HG02852 (cell line): Measurements from ENCODE around the gene CNNM3.
A peak's percentile ranks its signal among the peaks of the same experiment; 100 is the strongest.

Source experiments
- ATAC-seq: cut with Tn5 transposase; IDR thresholded peaks from one replicate; pipeline ENCODE4 v1.9.1; 2021; ENCODE audit warnings: mild to moderate bottlenecking, moderate library complexity; ENCODE audit not compliant: unreplicated experiment

CNNM3 gene

DNA sequence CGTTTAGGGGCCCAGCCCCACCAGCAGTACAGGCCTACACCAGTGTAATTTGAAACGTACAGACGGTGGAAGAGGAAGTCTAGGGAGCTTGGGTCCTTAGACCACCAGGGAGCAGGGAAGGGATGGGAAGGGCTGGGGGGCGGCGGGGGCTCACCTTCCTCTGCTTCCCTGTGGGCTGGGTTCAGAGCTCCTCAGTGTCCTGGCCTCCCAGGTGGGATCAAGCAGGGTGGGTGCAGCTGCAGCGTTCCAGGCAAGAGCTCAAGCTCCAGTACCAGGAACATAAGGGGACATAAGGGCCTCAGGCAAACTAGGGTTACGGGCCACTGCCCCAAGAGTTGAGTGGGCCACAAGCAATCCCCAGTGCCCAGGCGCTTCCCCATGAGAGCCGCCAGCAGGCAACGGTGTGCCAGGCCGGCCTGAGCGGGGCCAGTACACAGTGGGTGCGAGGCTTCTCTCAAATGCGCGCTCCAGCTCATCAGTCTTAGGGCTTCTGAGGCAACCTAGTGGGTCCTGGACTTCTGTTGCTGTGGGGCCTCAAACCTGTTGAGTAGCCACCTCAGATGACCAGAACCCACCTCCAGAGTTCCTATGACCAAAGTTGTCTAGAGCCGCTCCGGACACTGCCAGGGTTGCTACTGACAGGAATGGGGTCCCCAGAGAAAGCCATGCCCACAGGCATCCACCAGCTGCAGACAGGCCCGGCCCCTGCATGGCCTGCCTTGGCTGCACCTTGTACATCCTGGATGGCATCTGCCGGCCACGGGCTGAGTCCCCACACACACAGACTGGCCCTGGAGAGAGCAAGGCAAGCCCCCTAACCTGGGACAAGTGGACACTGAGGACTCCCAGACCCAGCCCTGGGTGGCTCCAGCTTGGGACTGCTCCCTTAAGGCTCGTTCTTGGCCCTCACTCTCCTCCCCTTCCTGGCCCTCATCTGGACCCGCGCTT lies 22.6 kb downstream of the CNNM3 start:
- ATAC-seq = no peak

DNA sequence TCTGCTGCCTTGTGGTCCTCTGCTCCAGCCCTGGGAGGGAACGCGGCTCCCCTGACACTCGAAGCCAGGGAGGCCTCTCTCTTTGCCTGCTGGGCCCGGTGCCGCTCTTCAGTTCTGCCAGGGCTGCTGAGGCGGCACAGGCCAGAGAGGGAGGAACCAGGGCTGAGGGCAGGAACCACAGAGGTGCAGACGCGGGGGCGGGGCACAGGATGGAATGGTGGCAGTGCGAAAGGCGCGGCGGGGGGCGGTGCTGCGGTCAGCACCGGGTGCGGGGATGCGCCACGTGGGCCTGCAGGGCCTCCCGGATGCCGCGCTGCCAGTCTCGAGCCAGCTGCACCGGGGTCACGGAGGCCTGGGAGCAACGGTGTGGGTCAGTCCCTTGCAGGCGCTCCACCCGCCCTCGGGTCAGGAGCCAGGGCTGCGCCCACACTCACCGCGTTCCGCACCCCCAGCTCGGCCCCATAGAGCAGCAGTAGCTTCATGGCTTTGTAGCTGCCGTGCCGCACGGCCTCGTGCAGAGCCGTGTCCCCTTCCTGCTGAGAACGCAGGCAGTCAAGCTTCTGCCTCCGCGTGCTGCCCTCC lies 23.3 kb downstream of the CNNM3 start:
- ATAC-seq = no peak

GRCh38 chr2:96839875-96840850 lies 24.1 kb downstream of the CNNM3 start:
- no peak for ATAC-seq

DNA sequence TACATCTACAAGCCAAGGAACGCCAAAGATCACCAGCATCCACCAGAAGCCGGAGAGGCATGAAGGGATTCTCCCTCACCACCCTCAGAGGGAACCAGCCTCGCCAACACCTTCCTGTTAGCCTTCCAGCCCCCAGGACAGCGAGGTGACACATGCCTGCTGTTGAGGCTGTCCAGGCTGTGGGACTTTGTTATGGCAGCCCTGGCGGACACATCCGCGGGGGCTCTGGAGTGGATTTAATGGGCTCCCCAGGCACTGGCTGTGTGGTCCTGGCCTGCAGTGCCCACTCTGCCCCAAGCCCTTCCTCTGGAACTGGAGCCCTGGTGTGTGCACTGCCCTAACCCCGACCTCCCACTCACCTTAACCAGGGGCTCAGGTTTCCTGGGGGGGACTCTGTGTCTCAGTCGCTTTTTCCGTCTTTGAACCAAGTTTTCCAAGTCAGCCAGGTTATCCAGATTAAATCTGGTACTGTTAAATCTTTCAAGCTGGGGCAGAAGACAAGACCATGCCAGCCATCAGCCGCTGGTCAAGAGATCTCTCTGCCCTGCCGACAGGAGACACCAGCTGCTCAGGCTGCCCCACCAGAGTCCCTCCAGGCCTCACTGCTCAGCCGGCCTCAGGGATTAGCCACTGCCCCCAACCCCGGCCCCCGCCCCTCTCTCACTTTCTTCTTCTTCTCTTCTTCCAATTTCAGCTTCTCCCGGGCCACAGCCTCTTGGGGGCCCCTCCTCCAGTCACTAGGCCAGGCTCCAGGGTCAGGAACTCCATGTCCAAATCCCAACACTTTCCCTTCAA lies 25.8 kb downstream of the CNNM3 start:
- ATAC-seq = no peak

GRCh38 chr2:96842600-96842999 lies 26.5 kb downstream of the CNNM3 start:
- ATAC-seq = no peak

GRCh38 chr2:96843538-96844268 lies 27.6 kb downstream of the CNNM3 start, which contains the start of gene ANKRD23:
TSS of gene ANKRD23 (minus strand) at chr2:96844021. CDS start at chr2:96843992, 29 bp downstream.
- no peak for ATAC-seq

DNA sequence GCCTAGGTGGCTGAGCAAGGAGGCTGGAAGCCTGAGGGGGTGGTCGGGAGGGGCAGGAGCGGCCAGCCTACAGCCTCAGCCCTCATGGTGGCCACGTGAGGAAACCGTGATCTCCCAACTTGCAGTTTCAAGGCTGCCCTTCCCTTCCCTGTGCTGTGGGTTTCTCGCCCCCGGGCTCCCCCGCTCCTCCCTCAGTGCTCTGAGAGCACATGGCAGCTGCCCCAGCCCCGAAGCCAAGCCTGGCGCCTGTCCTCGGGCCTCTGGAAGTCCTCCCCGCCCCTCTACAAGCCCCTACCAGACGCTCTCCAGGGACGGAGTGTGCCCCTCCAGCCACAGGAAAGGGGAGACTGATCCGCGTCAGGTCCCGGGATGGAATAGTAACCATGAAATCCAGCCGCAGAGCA lies 28.3 kb downstream of the CNNM3 start:
- no peak for ATAC-seq

DNA sequence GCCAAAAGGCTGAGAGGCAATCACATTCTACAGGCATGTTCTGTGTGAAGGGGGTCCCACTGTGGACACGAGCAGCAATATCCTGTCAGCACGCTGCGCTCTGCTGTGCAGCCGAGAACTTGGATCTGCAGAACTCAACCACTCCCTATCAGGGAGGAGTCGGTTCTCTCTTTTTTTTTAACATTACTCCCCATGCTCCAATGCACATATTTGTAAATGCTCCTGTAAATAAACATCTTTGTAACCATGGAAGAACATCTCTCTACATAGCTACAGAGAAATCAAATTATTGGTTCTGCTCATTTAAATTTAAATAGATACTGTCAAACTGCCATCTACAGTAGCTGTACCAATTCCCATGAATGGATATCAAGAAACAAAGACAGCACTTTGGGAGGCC lies 30.8 kb downstream of the CNNM3 start:
- no peak for ATAC-seq

DNA sequence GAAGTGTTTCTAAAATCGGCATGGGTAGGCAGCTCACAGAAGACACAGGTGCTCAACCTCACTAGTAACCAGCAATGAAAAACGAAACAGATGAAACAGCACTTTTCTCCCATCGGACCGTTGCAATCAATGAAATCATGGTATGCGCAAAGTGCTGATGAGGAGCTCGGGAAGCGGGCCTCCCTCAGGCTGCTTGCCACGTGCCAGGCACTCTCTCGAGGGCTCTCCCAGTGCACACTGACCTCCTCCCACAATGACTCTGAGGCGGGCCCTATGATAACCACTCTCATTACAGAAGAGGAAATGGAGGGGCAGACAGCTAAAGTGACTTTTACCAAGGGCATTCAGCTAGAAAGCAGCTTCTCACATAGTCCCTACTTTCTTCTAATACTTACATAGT lies 31.5 kb downstream of the CNNM3 start:
- no peak for ATAC-seq

GRCh38 chr2:96848264-96848663 lies 32.2 kb downstream of the CNNM3 start:
- ATAC-seq = no peak

GRCh38 chr2:96852667-96853066 lies 36.6 kb downstream of the CNNM3 start:
- no peak for ATAC-seq

- ATAC-seq = no peak
Measured at GRCh38 chr2:96853321-96853720, 37.3 kb downstream of the CNNM3 start.

DNA sequence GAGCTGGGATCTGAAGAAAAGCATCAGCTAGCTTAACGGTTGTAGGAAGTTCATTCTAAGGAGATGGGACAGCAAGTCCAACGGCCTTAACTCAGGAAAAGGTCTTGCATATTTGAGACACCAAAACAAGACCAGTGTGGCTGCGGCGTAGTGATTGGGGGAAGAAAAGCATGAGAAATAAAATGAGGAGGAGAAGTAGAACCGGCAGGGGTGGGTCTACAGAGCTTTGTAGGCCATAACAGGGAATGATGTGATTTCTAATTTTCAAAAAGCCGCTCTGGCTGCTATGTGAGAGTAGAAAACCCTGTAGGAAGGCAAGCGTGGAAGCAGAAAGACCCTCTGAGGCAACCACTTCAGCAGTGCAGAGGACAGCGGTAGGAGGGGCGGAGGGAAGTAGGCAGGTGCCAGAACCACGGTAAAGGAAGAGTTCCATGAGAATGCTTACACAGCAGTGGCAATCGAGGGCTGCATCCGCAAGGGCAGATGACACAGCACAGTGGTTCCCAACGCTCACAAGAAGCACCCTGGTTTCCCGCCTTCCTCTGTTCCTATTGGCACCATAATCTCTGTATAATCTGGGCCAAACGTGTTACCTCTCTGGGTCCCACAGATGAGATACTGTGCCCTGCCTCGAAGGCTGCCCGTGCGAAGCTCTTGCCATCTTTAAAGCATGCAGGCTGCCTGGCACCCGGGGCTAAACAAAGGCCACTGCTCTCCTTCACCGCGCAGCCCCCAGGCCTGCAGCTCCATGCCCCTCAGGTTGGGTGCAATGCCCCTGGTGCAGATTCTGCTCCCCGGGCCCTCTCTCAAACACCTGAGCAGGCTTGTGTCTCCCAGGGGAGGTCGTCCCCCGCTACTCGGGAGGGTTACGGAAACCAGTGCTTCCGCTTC lies 41.0 kb downstream of the CNNM3 start:
- no peak for ATAC-seq

- ATAC-seq = peak; percentile 90
Measured at GRCh38 chr2:96857667-96858372, 41.8 kb downstream of the CNNM3 start, which contains the start of gene ANKRD39. TSS of gene ANKRD39 (minus strand) at chr2:96858016. CDS start at chr2:96857987, 29 bp downstream.

DNA sequence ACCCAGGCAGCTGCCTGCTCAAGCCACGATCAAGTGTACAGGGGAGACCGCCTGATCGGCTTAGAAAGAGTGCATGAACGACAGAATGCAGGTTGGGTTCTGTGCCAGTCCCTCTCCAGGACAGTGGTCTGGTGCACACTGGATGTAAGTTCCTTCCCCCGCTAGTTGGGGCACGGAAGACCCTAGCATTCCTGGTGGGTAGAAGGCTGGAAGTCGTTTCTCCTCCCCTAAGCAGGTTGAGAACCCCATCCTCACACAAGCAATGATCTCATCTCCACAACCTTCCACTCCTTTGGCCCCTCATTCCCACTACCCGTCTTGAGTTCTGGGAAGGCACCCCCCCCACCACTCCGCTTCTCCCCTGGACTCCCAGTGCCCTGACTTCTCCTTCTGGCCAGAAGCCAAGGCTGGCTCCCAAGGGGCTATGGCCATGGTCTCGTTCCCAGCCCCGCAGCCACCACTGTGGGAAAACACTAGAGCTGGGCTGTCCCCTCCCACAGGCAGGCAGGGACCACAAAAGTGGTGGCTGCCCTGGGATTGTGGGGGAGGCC lies 43.1 kb downstream of the CNNM3 start:
- no peak for ATAC-seq

- ATAC-seq = no peak
Measured at GRCh38 chr2:96859681-96860064, 43.6 kb downstream of the CNNM3 start.
